Measurements from ENCODE around the gene SH3RF3.

Gene SH3RF3

GRCh38 chr2:109126501-109126860, 2.5 kb upstream of the SH3RF3 start:
- no peak for DNase-seq (ENCODE audit: low read depth)
- no peak for TF ChIP-seq CTCF (IDR thresholded peaks at IDR 0.05; ENCODE audit: low read depth, low read length, missing control alignments)

GRCh38 chr2:109127556-109127955, 1.4 kb upstream of the SH3RF3 start:
- no peak for TF ChIP-seq CTCF (IDR thresholded peaks at IDR 0.05; ENCODE audit: low read depth, low read length, missing control alignments)
- no peak for DNase-seq (ENCODE audit: low read depth)
- no peak overlapping the region for H3K4me3 ChIP-seq (ENCODE audit: low read depth, low read length)

More at GRCh38 chr2:109126501-109126860, 2.5 kb upstream of the SH3RF3 start:
- no peak overlapping the region for H3K4me3 ChIP-seq (ENCODE audit: low read depth, low read length)

- TF ChIP-seq CTCF (IDR thresholded peaks at IDR 0.05; ENCODE audit: low read depth, low read length, missing control alignments), result peak; percentile 75
- peak overlapping the region; percentile 19; the same call in 1 of the 2 replicates for H3K4me3 ChIP-seq (ENCODE audit: low read depth, low read length)
- no peak for DNase-seq (ENCODE audit: low read depth)
These were observed 873 bp upstream of the SH3RF3 start for GRCh38 chr2:109128048-109128615.

GRCh38 chr2:109129356-109129920, 433 bp downstream of the SH3RF3 start:
- no peak overlapping the region; the same call in 1 of the 2 replicates for H3K4me3 ChIP-seq (ENCODE audit: low read depth, low read length)
- no peak for TF ChIP-seq CTCF (IDR thresholded peaks at IDR 0.05; ENCODE audit: low read depth, low read length, missing control alignments)
- no peak for DNase-seq (ENCODE audit: low read depth)

- no peak for DNase-seq (ENCODE audit: low read depth)
- no peak for TF ChIP-seq CTCF (IDR thresholded peaks at IDR 0.05; ENCODE audit: low read depth, low read length, missing control alignments)
These were observed 1.1 kb downstream of the SH3RF3 start for GRCh38 chr2:109129921-109130722.

GRCh38 chr2:109130723-109130995, 1.7 kb downstream of the SH3RF3 start:
- DNase-seq (ENCODE audit: low read depth), result no peak
- no peak for TF ChIP-seq CTCF (IDR thresholded peaks at IDR 0.05; ENCODE audit: low read depth, low read length, missing control alignments)
- no peak overlapping the region for H3K4me3 ChIP-seq (ENCODE audit: low read depth, low read length)

More at GRCh38 chr2:109129921-109130722, 1.1 kb downstream of the SH3RF3 start:
- no peak overlapping the region for H3K4me3 ChIP-seq (ENCODE audit: low read depth, low read length)
